ENCODE results near the gene HSPB7. TPM values are rescaled to one million over a fixed set of nuclear protein-coding genes. Genes with fewer than 3 reads are reported as not detected.

HSPB7 gene
- polyA plus RNA-seq, 3 donors = not detected

DNA sequence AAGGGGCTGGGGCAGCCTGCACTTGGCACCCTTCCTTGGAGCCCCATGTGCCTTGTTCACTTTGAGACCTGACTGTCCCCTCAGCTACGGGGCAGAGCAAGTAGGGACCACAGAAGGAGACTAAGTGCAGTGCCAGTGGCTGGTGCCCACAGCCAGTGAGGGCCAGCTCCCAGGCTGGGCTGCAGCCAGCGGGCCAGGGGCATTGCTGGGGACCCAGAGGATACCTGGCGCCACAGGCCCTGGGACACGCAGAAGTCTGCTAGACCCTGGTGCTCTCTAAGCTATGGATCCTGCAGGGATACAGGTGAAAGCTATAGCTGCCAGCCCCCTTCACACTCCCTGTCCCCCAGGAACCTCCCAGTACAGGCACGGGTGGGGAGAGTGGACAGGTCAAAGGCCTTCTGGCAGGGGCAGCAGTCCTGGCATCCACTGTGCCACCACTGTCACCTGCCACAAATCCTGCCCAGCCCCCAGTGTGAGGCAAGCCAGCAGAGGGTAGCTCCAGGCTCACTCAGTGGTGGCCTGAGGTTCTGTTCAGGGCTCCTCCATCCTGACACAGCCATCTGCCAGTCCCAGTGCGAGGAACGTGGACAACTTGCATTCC, 5.3 kb upstream of the HSPB7 start:
- H3K79me2 ChIP-seq (ENCODE audit: insufficient read depth, low read length) = no peaks in the 10 kb centered on the region
- no peaks in the 10 kb centered on the region for H3K36me3 Mint-ChIP-seq
- no peak overlapping the region for H3K4me3 ChIP-seq (replicated peaks in 1 of 3; ENCODE audit: low read depth in 2 of 3, low read length in 3 of 3)
- H2AFZ ChIP-seq (ENCODE audit: insufficient read depth, low read depth, low read length, poor library complexity, severe bottlenecking) = no peak overlapping the region
- H3K4me3 Mint-ChIP-seq = no peak overlapping the region
- H3K27me3 Mint-ChIP-seq (ENCODE audit: low read depth in 3 of 3) = peaks cover 6 to 40% (median 19%) of the 10 kb centered on the region in 3 donors
- no peak overlapping the region for H3K27ac ChIP-seq (ENCODE audit: low read depth in 1 of 2, low read length in 2 of 2)
- H3K4me1 ChIP-seq (ENCODE audit: control insufficient read depth in 1 of 2, insufficient read depth in 2 of 2, low read length in 2 of 2) = peaks cover 0 to 7% of the 10 kb centered on the region in 2 donors
- no peak overlapping the region for H3K9ac ChIP-seq (ENCODE audit: insufficient read depth, low read length, poor library complexity, severe bottlenecking)
- 82% methylated on average over 7 of the region's 7 CpGs for WGBS (ENCODE audit: insufficient coverage)
- H3K36me3 ChIP-seq (replicated peaks in 1 of 2; ENCODE audit: control insufficient read depth in 1 of 2, insufficient read depth in 2 of 2, low read length in 2 of 2) = no peaks in the 10 kb centered on the region
- TF ChIP-seq, protein P1, sequence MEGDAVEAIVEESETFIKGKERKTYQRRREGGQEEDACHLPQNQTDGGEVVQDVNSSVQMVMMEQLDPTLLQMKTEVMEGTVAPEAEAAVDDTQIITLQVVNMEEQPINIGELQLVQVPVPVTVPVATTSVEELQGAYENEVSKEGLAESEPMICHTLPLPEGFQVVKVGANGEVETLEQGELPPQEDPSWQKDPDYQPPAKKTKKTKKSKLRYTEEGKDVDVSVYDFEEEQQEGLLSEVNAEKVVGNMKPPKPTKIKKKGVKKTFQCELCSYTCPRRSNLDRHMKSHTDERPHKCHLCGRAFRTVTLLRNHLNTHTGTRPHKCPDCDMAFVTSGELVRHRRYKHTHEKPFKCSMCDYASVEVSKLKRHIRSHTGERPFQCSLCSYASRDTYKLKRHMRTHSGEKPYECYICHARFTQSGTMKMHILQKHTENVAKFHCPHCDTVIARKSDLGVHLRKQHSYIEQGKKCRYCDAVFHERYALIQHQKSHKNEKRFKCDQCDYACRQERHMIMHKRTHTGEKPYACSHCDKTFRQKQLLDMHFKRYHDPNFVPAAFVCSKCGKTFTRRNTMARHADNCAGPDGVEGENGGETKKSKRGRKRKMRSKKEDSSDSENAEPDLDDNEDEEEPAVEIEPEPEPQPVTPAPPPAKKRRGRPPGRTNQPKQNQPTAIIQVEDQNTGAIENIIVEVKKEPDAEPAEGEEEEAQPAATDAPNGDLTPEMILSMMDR (IDR thresholded peaks at IDR 0.05) = no peak
- no peak for DNase-seq
- intact Hi-C loops (cut with micrococcal nuclease) = no loop called here
- H3K27me3 ChIP-seq (ENCODE audit: control insufficient read depth in 2 of 2, insufficient read depth in 2 of 2, low read length in 2 of 2) = peaks cover 0 to 9% of the 10 kb centered on the region in 2 donors
- peaks cover 2% of the 10 kb centered on the region for H3K4me1 Mint-ChIP-seq
- H3K4me2 ChIP-seq (replicated peaks; ENCODE audit: extremely low read depth, low read length, poor library complexity, severe bottlenecking) = no peak overlapping the region
- no peak overlapping the region for H3K27ac Mint-ChIP-seq
- no peaks in the 10 kb centered on the region for H4K20me1 ChIP-seq (ENCODE audit: insufficient read depth, low read length)
- no peaks in the 10 kb centered on the region for H3K9me3 Mint-ChIP-seq
- no peaks in the 10 kb centered on the region for H3K9me3 ChIP-seq (replicated peaks in 1 of 2; ENCODE audit: control insufficient read depth in 1 of 2, insufficient read depth in 1 of 2, low read length in 2 of 2)

- 83% methylated on average over 2 of the region's 11 CpGs for WGBS (ENCODE audit: insufficient coverage)
- Mint-ChIP-seq H3K4me1 (peaks cover 6% of the 10 kb centered on the region), H3K36me3 (no peaks in the 10 kb centered on the region), H3K27me3 (ENCODE audit: low read depth in 3 of 3) (peaks cover 8 to 32% (median 21%) of the 10 kb centered on the region in 3 donors), H3K4me3 (peak overlapping the region in 1 of 2 donors; percentile 33), H3K9me3 (no peaks in the 10 kb centered on the region), H3K27ac (peak overlapping the region in 1 of 7 donors; percentile 62)
- Histone ChIP-seq H3K79me2 (ENCODE audit: insufficient read depth, low read length) (no peaks in the 10 kb centered on the region), H4K20me1 (ENCODE audit: insufficient read depth, low read length) (no peaks in the 10 kb centered on the region), H3K27me3 (ENCODE audit: control insufficient read depth in 2 of 2, insufficient read depth in 2 of 2, low read length in 2 of 2) (peaks cover 0 to 5% of the 10 kb centered on the region in 2 donors), H3K9ac (ENCODE audit: insufficient read depth, low read length, poor library complexity, severe bottlenecking) (no peak overlapping the region), H3K4me1 (ENCODE audit: control insufficient read depth in 1 of 2, insufficient read depth in 2 of 2, low read length in 2 of 2) (peaks cover 0 to 13% of the 10 kb centered on the region in 2 donors), H3K36me3 (replicated peaks in 1 of 2; ENCODE audit: control insufficient read depth in 1 of 2, insufficient read depth in 2 of 2, low read length in 2 of 2) (no peaks in the 10 kb centered on the region), H3K9me3 (replicated peaks in 1 of 2; ENCODE audit: control insufficient read depth in 1 of 2, insufficient read depth in 1 of 2, low read length in 2 of 2) (no peaks in the 10 kb centered on the region), H3K4me2 (replicated peaks; ENCODE audit: extremely low read depth, low read length, poor library complexity, severe bottlenecking) (no peak overlapping the region), H2AFZ (ENCODE audit: insufficient read depth, low read depth, low read length, poor library complexity, severe bottlenecking) (no peak overlapping the region), H3K4me3 (replicated peaks in 1 of 3; ENCODE audit: low read depth in 2 of 3, low read length in 3 of 3) (no peak overlapping the region), H3K27ac (ENCODE audit: low read depth in 1 of 2, low read length in 2 of 2) (no peak overlapping the region)
- intact Hi-C loops (cut with micrococcal nuclease) = no loop called here
- TF ChIP-seq, protein P1 (IDR thresholded peaks at IDR 0.05) = no peak
- no peak for DNase-seq
Observed at GRCh38 chr1:16022393-16022792, 4.5 kb upstream of the HSPB7 start.
